HEK293 (cell line): ENCODE results near the gene GCDH.

Experiments used
- CTCF ChIA-PET: fragments of 350-600 bp; formaldehyde crosslinking; extraction: SDS; loops from one replicate; lab custom pipeline; 2021; ENCODE audit warnings: antibody characterized with exemption; lab: Yijun Ruan, JAX
- POLR2A ChIA-PET: fragments of 300-600 bp; formaldehyde crosslinking; extraction: SDS; loops from one replicate; lab custom pipeline; 2020; ENCODE audit warnings: antibody characterized with exemption, inconsistent platforms; lab: Yijun Ruan, JAX
- H3K27ac ChIP-seq: fragments of 200-500 bp; sonication (Bioruptor generic); 2 replicates; pipeline ENCODE4 v1.5.1; 2014; ENCODE audit warnings: low read depth, low read length, control low read depth, inconsistent platforms; ENCODE audit errors: extremely low read depth
- H3K36me3 ChIP-seq, 2 experiments: fragments of 200-500 bp in 1 of 2; sonication (Bioruptor generic) in 1 of 2; 1 replicate in 1 of 2; 2 replicates in 1 of 2; pipeline ENCODE4 v1.5.1; 2014 to 2017; ENCODE audit warnings: inconsistent platforms in 2 of 2, low read length in 2 of 2; ENCODE audit not compliant: control insufficient read depth in 2 of 2, insufficient read depth in 1 of 2
- H3K4me1 ChIP-seq: fragments of 200-500 bp; sonication (Bioruptor generic); 2 replicates; pipeline ENCODE4 v1.5.1; 2014; ENCODE audit warnings: mild to moderate bottlenecking, low read length, inconsistent platforms; ENCODE audit not compliant: control insufficient read depth, insufficient read depth
- H3K4me3 ChIP-seq: 2 replicates; pipeline ENCODE4 v1.5.1; 2011; ENCODE audit warnings: low read depth, mild to moderate bottlenecking, control low read depth, low read length, moderate library complexity
- H3K9me3 ChIP-seq: fragments of 200-500 bp; sonication (Bioruptor generic); 2 replicates; pipeline ENCODE4 v1.5.1; 2014; ENCODE audit warnings: low read depth, low read length, inconsistent platforms; ENCODE audit not compliant: control insufficient read depth, insufficient read depth
- GLI4 ChIP-seq: fragments of 450-650 bp; formaldehyde crosslinking; IDR thresholded peaks from 2 replicates; pipeline ENCODE4 v1.5.1; 2016; ENCODE audit warnings: missing biosample characterization, missing genetic modification characterization
- KLF10 ChIP-seq: fragments of 450-650 bp; IDR thresholded peaks from 2 replicates; pipeline ENCODE4 v1.5.1; 2018; ENCODE audit warnings: missing biosample characterization, mild to moderate bottlenecking, missing genetic modification characterization
- YY1 ChIP-seq: fragments of 450-650 bp; formaldehyde crosslinking; IDR thresholded peaks from 2 replicates; pipeline ENCODE4 v1.5.1; 2018; ENCODE audit warnings: missing biosample characterization, missing genetic modification characterization
- YY2 ChIP-seq: fragments of 450-650 bp; formaldehyde crosslinking; IDR thresholded peaks from 2 replicates; pipeline ENCODE4 v1.5.1; 2016; ENCODE audit warnings: missing biosample characterization, missing genetic modification characterization
- ZBTB48 ChIP-seq: fragments of 450-650 bp; formaldehyde crosslinking; IDR thresholded peaks from 2 replicates; pipeline ENCODE4 v1.5.1; 2016; ENCODE audit warnings: missing biosample characterization, missing genetic modification characterization
- ZBTB7A ChIP-seq: fragments of 450-650 bp; formaldehyde crosslinking; IDR thresholded peaks from 2 replicates; pipeline ENCODE4 v1.5.1; 2016; ENCODE audit warnings: low read depth, missing biosample characterization, missing genetic modification characterization
- ZBTB8A ChIP-seq: fragments of 450-650 bp; formaldehyde crosslinking; IDR thresholded peaks from 2 replicates; pipeline ENCODE4 v1.5.1; 2016; ENCODE audit warnings: missing biosample characterization, missing genetic modification characterization
- ZFP41 ChIP-seq: fragments of 450-650 bp; formaldehyde crosslinking; IDR thresholded peaks from 2 replicates; pipeline ENCODE4 v1.5.1; 2016; ENCODE audit warnings: missing biosample characterization, missing genetic modification characterization, borderline replicate concordance
- ZNF10 ChIP-seq: fragments of 450-650 bp; formaldehyde crosslinking; IDR thresholded peaks from 2 replicates; pipeline ENCODE4 v1.5.1; 2017; ENCODE audit warnings: missing biosample characterization, missing genetic modification characterization
- ZNF112 ChIP-seq: fragments of 450-650 bp; formaldehyde crosslinking; IDR thresholded peaks from 2 replicates; pipeline ENCODE4 v1.5.0; 2017; ENCODE audit warnings: missing biosample characterization, missing genetic modification characterization
- ZNF175 ChIP-seq: fragments of 450-650 bp; formaldehyde crosslinking; IDR thresholded peaks from 2 replicates; pipeline ENCODE4 v1.5.1; 2016; ENCODE audit warnings: missing biosample characterization, missing genetic modification characterization
- ZNF266 ChIP-seq: fragments of 450-650 bp; formaldehyde crosslinking; IDR thresholded peaks from 2 replicates; pipeline ENCODE4 v1.5.1; 2016; ENCODE audit warnings: missing biosample characterization, missing genetic modification characterization, low read depth
- ZNF596 ChIP-seq: fragments of 450-650 bp; IDR thresholded peaks from 2 replicates; pipeline ENCODE4 v1.5.0; 2018; ENCODE audit warnings: missing biosample characterization, mild to moderate bottlenecking, missing genetic modification characterization, moderate library complexity
- ZNF777 ChIP-seq: fragments of 450-650 bp; formaldehyde crosslinking; IDR thresholded peaks from 2 replicates; pipeline ENCODE4 v1.5.1; 2017; ENCODE audit warnings: missing biosample characterization, missing genetic modification characterization, borderline replicate concordance
- ZSCAN23 ChIP-seq: fragments of 450-650 bp; formaldehyde crosslinking; IDR thresholded peaks from 2 replicates; pipeline ENCODE4 v1.5.1; 2016; ENCODE audit warnings: missing biosample characterization, missing genetic modification characterization
- TF ChIP-seq, protein P1 (sequence below): fragments of 450-650 bp; formaldehyde crosslinking; IDR thresholded peaks from 2 replicates; pipeline ENCODE4 v1.5.1; 2016; ENCODE audit warnings: missing biosample characterization, missing genetic modification characterization
- TF ChIP-seq, protein P2 (sequence below): fragments of 450-650 bp; formaldehyde crosslinking; IDR thresholded peaks from 2 replicates; pipeline ENCODE4 v1.5.1; 2016; ENCODE audit warnings: missing biosample characterization, missing genetic modification characterization
- TF ChIP-seq, protein P3 (sequence below): fragments of 450-650 bp; IDR thresholded peaks from 2 replicates; pipeline ENCODE4 v1.5.1; 2018; ENCODE audit warnings: missing biosample characterization, missing genetic modification characterization

Gene GCDH

DNA sequence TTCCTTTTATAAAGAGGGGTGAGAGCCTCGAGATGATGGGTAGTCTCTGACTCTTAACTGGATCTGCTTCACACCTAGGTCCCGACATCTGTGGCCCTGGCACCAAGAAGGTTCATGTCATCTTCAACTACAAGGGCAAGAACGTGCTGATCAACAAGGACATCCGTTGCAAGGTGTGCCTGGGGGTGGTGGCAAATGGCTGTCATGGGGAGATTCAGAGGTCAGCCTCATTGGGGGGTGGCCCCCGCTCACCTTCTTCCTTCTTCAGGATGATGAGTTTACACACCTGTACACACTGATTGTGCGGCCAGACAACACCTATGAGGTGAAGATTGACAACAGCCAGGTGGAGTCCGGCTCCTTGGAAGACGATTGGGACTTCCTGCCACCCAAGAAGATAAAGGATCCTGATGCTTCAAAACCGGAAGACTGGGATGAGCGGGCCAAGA, 49.0 kb downstream of the GCDH start (continued):
- TF ChIP-seq YY1 (tag by site-specific recombination) (no peak), ZNF777 (tag by site-specific recombination) (no peak), ZBTB7A (tag by site-specific recombination) (no peak)

DNA sequence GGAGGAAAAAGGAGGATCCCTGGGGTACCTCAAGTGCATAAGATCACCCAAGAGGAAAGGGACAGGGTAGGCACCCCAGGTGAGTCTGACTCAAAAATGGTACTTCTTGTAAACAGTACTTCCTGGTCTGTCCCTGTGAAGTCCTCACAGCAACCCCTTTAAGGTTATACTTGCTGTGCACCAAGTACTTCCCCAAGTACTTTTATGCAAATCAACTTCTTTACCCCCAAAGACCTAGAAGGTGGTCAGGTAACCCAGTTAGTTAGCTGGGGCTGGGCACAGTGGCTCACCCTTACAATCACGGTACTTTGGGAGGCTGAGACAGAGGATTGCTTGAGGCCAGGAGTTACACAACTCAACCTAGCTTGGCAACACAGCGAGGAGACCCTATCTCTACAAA, 49.9 kb downstream of the GCDH start:
- H3K27ac ChIP-seq, result peak overlapping the region; percentile 28; the same call in 1 of the 2 replicates
- POLR2A ChIA-PET, result interaction anchor here (0.6 to 0.7 kb wide), 2 partner anchors 181 to 221 kb away, joined by 3 to 5 read pairs; no protein-coding TSS in a partner anchor
- CTCF ChIA-PET, result no interaction called here
- peaks cover 9% of the 10 kb centered on the region for H3K4me1 ChIP-seq
- peaks cover 27 to 63% of the 10 kb centered on the region in 2 experiments; a peak in 2 of 3 replicates for H3K36me3 ChIP-seq
- TF ChIP-seq KLF10 (tag by site-specific recombination) (no peak), ZNF112 (tag by site-specific recombination) (no peak), YY1 (tag by site-specific recombination) (no peak), ZNF175 (no peak), ZNF266 (tag by site-specific recombination) (no peak), ZSCAN23 (tag by site-specific recombination) (no peak), YY2 (tag by site-specific recombination) (no peak), ZBTB48 (tag by site-specific recombination) (no peak), ZNF10 (tag by site-specific recombination) (no peak), ZFP41 (tag by site-specific recombination) (no peak), GLI4 (tag by site-specific recombination) (no peak), ZBTB8A (tag by site-specific recombination) (no peak), ZNF596 (tag by site-specific recombination) (no peak)
- TF ChIP-seq, protein P1, sequence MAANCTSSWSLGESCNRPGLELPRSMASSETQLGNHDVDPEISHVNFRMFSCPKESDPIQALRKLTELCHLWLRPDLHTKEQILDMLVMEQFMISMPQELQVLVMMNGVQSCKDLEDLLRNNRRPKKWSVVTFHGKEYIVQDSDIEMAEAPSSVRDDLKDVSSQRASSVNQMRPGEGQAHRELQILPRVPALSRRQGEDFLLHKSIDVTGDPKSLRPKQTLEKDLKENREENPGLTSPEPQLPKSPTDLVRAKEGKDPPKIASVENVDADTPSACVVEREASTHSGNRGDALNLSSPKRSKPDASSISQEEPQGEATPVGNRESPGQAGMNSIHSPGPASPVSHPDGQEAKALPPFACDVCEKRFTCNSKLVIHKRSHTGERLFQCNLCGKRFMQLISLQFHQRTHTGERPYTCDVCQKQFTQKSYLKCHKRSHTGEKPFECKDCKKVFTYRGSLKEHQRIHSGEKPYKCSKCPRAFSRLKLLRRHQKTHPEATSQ (tag by site-specific recombination), result no peak
- no peak overlapping the region for H3K4me3 ChIP-seq
- H3K9me3 ChIP-seq, result no peaks in the 10 kb centered on the region

DNA sequence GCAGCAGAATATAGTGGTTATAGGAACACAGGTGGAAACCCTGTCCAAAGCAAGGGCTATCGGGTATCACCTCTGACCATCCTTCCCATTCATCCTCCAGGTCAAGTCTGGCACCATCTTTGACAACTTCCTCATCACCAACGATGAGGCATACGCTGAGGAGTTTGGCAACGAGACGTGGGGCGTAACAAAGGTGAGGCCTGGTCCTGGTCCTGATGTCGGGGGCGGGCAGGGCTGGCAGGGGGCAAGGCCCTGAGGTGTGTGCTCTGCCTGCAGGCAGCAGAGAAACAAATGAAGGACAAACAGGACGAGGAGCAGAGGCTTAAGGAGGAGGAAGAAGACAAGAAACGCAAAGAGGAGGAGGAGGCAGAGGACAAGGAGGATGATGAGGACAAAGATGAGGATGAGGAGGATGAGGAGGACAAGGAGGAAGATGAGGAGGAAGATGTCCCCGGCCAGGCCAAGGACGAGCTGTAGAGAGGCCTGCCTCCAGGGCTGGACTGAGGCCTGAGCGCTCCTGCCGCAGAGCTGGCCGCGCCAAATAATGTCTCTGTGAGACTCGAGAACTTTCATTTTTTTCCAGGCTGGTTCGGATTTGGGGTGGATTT, 52.6 kb downstream of the GCDH start:
- peaks cover 41 to 76% of the 10 kb centered on the region in 2 experiments for H3K36me3 ChIP-seq
- POLR2A ChIA-PET, result interaction anchor here (0.6 to 1.8 kb wide), 4 partner anchors 10 to 264 kb away, joined by 3 to 7 read pairs (median 5); partner anchors contain the start of gene FARSA
- H3K4me3 ChIP-seq, result no peak overlapping the region
- H3K27ac ChIP-seq, result no peak overlapping the region
- CTCF ChIA-PET, result interaction anchor here (0.9 kb wide), 1 partner anchor 11 kb away, joined by 3 read pairs; no protein-coding TSS in a partner anchor
- TF ChIP-seq, protein P2, sequence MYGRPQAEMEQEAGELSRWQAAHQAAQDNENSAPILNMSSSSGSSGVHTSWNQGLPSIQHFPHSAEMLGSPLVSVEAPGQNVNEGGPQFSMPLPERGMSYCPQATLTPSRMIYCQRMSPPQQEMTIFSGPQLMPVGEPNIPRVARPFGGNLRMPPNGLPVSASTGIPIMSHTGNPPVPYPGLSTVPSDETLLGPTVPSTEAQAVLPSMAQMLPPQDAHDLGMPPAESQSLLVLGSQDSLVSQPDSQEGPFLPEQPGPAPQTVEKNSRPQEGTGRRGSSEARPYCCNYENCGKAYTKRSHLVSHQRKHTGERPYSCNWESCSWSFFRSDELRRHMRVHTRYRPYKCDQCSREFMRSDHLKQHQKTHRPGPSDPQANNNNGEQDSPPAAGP (tag by site-specific recombination), result no peak
- TF ChIP-seq, protein P3, sequence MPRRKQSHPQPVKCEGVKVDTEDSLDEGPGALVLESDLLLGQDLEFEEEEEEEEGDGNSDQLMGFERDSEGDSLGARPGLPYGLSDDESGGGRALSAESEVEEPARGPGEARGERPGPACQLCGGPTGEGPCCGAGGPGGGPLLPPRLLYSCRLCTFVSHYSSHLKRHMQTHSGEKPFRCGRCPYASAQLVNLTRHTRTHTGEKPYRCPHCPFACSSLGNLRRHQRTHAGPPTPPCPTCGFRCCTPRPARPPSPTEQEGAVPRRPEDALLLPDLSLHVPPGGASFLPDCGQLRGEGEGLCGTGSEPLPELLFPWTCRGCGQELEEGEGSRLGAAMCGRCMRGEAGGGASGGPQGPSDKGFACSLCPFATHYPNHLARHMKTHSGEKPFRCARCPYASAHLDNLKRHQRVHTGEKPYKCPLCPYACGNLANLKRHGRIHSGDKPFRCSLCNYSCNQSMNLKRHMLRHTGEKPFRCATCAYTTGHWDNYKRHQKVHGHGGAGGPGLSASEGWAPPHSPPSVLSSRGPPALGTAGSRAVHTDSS (tag by site-specific recombination), result peak; percentile 100
- TF ChIP-seq, all 188 proteins: peak for 1
- Histone ChIP-seq H3K4me1 (peaks cover 5% of the 10 kb centered on the region), H3K9me3 (no peaks in the 10 kb centered on the region)
